Activated CD8-positive, alpha-beta T cell treated with anti-CD3 and anti-CD28 coated beads for 36 hours (primary cell): ENCODE data around the gene TMEM252. TPM values are rescaled to one million over a fixed set of nuclear protein-coding genes. Genes with fewer than 3 reads are reported as not detected.

ENCODE experiments used
- ATAC-seq: fragments of 200-7000 bp; cut with Tn5 transposase; one replicate; pipeline ENCODE4 v1.10.0; 2021; ENCODE audit warnings: mild to moderate bottlenecking, moderate library complexity
- CTCF ChIA-PET: fragments of 350-600 bp; sonication (Branson Sonifier 250); formaldehyde crosslinking; loops from one replicate; lab custom pipeline; 2021; ENCODE audit warnings: antibody characterized with exemption; lab: Charles Lee
- POLR2A ChIA-PET: fragments of 350-600 bp; sonication (Branson Sonifier 250); formaldehyde crosslinking; loops from one replicate; lab custom pipeline; 2021; ENCODE audit warnings: antibody characterized with exemption; lab: Charles Lee
- DNase-seq: peaks from one replicate; pipeline ENCODE4 v3.0.0-alpha.2; 2020
- H3K27ac Mint-ChIP-seq: one replicate; pipeline ENCODE4 v1.8.0; 2021; ENCODE audit warnings: mild to moderate bottlenecking, mixed read lengths
- H3K27me3 Mint-ChIP-seq: one replicate; pipeline ENCODE4 v1.8.0; 2021; ENCODE audit warnings: mixed read lengths
- H3K36me3 Mint-ChIP-seq: one replicate; pipeline ENCODE4 v1.8.0; 2021; ENCODE audit warnings: low read depth, mixed read lengths
- H3K4me1 Mint-ChIP-seq: one replicate; pipeline ENCODE4 v1.8.0; 2021; ENCODE audit warnings: low read depth, mixed read lengths
- H3K4me3 Mint-ChIP-seq: one replicate; pipeline ENCODE4 v1.8.0; 2021; ENCODE audit warnings: mild to moderate bottlenecking, moderate library complexity, mixed read lengths
- H3K9me3 Mint-ChIP-seq: one replicate; pipeline ENCODE4 v1.8.0; 2021; ENCODE audit warnings: mixed read lengths
- intact Hi-C: fragments of 100-400 bp; cut with micrococcal nuclease; formaldehyde crosslinking; loops from one replicate; pipeline ENCODE4 v1.10.0; 2022
- total RNA-seq, 2 experiments: library from RNA; stranded (reverse); gene quantifications; one replicate each; pipeline ENCODE4 v1.2.3, GENCODE V29; 2021
- TF ChIP-seq, protein P1 (sequence below): fragments of 200-600 bp; IDR thresholded peaks from one replicate; pipeline ENCODE4 v1.8.0; 2022; ENCODE audit warnings: antibody characterized with exemption, mild to moderate bottlenecking

The TMEM252 gene
- total RNA-seq, 2 experiments from 2014 or later, result not detected

DNA sequence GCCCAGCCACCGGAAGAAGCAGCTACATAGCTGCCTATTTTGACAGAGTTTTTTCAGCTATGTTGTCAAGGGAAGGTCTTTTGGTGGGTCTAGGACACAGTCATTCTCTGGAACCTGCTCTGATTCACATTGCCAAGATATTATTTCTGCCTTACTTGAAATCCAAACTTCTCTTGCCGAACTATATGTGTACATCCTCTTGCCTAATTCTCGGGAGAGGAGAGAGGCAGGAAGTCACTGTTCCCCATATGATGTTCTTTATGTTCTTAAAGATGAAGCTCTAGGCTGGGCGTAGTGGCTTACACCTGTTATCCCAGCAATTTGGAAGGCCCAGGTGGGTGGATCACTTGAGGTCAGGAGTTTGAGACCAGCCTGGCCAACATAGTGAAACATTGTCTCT, 8.6 kb downstream of the TMEM252 start:
- Mint-ChIP-seq H3K4me3 (no peak overlapping the region), H3K36me3 (no peaks in the 10 kb centered on the region), H3K27ac (no peak overlapping the region), H3K27me3 (peaks cover 3% of the 10 kb centered on the region), H3K4me1 (no peaks in the 10 kb centered on the region), H3K9me3 (no peaks in the 10 kb centered on the region)
- POLR2A ChIA-PET, result no interaction called here
- ATAC-seq (no peak), DNase-seq (no peak)
- intact Hi-C loops, result no loop called here
- TF ChIP-seq, protein P1, sequence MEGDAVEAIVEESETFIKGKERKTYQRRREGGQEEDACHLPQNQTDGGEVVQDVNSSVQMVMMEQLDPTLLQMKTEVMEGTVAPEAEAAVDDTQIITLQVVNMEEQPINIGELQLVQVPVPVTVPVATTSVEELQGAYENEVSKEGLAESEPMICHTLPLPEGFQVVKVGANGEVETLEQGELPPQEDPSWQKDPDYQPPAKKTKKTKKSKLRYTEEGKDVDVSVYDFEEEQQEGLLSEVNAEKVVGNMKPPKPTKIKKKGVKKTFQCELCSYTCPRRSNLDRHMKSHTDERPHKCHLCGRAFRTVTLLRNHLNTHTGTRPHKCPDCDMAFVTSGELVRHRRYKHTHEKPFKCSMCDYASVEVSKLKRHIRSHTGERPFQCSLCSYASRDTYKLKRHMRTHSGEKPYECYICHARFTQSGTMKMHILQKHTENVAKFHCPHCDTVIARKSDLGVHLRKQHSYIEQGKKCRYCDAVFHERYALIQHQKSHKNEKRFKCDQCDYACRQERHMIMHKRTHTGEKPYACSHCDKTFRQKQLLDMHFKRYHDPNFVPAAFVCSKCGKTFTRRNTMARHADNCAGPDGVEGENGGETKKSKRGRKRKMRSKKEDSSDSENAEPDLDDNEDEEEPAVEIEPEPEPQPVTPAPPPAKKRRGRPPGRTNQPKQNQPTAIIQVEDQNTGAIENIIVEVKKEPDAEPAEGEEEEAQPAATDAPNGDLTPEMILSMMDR, result no peak
- CTCF ChIA-PET, result no interaction called here

DNA sequence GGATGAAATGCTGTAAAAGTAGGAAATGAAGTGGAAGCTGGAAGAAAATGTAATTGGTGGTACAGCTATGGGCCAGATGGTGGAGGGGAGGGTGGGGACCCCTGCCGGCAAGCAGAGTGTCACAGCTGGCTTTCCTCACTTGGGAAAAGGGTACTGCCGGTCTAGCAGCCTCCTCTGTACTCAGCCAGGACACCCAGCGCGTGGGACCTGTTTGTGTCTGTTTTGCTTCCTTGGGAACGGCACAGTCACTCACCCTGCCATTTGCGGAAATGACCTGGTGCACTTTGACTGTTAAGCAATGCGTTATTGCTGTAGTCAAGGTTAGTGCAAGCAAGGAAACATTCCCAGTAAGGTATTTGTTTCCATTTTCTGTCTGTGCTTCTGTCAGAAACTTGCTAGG, 10.1 kb downstream of the TMEM252 start:
- CTCF ChIA-PET, result interaction anchor here (1.2 kb wide), 1 partner anchor 37 kb away, joined by 4 read pairs; no protein-coding TSS in a partner anchor
- H3K9me3 Mint-ChIP-seq, result no peaks in the 10 kb centered on the region
- ATAC-seq (no peak), DNase-seq (no peak)
- H3K27me3 Mint-ChIP-seq, result peaks cover 3% of the 10 kb centered on the region
- no peaks in the 10 kb centered on the region for H3K36me3 Mint-ChIP-seq
- no peaks in the 10 kb centered on the region for H3K4me1 Mint-ChIP-seq
- no peak overlapping the region for H3K27ac Mint-ChIP-seq
- intact Hi-C loops, result no loop called here
- H3K4me3 Mint-ChIP-seq, result no peak overlapping the region
- TF ChIP-seq, protein P1, result no peak
- POLR2A ChIA-PET, result no interaction called here

DNA sequence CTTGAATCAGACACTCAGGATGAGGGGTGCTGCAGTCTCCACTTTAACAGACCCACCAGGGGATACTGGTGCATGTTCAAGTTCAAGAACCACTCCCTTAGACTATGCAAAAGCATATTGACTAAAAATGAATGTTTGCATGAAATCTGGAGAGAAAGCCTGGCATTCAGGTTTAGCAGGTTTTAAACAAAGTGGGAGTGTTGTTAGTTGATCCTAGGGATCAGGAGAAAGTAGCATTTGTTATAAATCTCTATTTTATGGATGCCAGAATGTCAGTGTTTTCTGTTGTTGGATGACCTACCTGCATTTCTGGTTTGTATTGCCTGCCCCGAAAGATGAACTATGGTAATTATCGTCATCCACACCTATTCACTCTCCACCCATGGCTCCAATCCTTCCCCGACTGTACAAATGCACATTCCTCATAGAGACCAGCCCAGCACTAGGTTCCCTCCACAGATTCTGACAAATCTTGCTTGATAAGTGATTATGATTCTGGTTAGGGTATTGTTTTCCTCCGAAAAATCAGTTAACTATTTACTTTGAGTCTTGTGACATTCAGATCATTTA, 17.2 kb downstream of the TMEM252 start:
- DNase-seq, result no peak
- Mint-ChIP-seq H3K4me1 (no peaks in the 10 kb centered on the region), H3K27me3 (peaks cover 2% of the 10 kb centered on the region), H3K27ac (no peak overlapping the region), H3K36me3 (no peaks in the 10 kb centered on the region), H3K4me3 (no peak overlapping the region), H3K9me3 (no peaks in the 10 kb centered on the region)
- TF ChIP-seq, protein P1, result no peak
- intact Hi-C loops, result no loop called here
- POLR2A ChIA-PET, result no interaction called here
- CTCF ChIA-PET, result no interaction called here
- ATAC-seq, result no peak

DNA sequence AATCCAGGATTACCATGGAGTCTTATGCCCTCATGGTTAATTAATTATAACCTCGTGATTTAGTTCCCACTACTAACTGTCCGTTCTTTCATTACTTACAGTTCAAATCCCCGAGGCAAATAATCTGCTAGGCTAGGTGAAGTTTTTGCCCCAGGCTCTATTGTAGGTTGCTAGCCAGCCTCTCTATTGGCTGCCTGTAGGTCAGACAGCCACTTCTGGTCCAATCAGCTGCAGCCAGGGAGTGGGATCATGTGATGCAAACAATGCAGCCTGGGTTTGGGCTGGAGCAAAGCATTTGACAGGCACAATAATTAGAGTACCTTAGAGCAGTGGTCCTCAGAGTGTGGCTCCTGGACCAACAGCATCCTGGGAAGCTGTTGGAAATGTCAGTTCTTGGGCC, 17.7 kb downstream of the TMEM252 start:
- ATAC-seq (no peak), DNase-seq (no peak)
- POLR2A ChIA-PET, result no interaction called here
- TF ChIP-seq, protein P1, result no peak
- intact Hi-C loops, result no loop called here
- Mint-ChIP-seq H3K9me3 (peaks cover 2% of the 10 kb centered on the region), H3K4me3 (no peak overlapping the region), H3K4me1 (no peaks in the 10 kb centered on the region), H3K27ac (no peak overlapping the region), H3K27me3 (peaks cover 6% of the 10 kb centered on the region), H3K36me3 (no peaks in the 10 kb centered on the region)
- CTCF ChIA-PET, result no interaction called here

DNA sequence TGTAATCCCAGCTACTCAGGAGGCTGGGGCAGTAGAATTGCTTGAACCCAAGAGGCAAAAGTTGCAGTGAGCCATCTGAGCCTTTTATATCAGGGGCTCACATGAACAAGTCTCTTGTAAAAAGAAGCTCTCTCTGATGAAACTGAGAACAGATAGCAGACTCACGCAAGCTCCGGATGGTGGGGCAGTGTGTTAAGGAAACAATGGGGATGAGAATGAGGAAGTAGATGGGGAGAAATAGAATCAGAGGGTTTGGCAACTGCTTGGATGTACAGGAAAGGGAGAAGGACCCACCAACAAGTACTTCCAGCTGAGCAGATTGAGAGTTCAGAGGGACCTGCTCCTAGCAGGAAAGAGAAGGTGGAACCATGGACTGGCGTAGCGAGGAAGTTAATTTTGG, 18.6 kb downstream of the TMEM252 start:
- Mint-ChIP-seq H3K4me1 (no peaks in the 10 kb centered on the region), H3K4me3 (no peak overlapping the region), H3K9me3 (peaks cover 2% of the 10 kb centered on the region), H3K27me3 (peaks cover 9% of the 10 kb centered on the region), H3K36me3 (no peaks in the 10 kb centered on the region), H3K27ac (no peak overlapping the region)
- ChIA-PET POLR2A (no interaction called here), CTCF (interaction anchor here (1.4 kb wide), 1 partner anchor 38 kb away, joined by 3 read pairs; no protein-coding TSS in a partner anchor)
- intact Hi-C loops, result no loop called here
- DNase-seq (no peak), ATAC-seq (no peak)
- TF ChIP-seq, protein P1, result no peak
